ENCODE measurements around the gene GEMIN7. TPM values are rescaled to one million over a fixed set of nuclear protein-coding genes. Genes with fewer than 3 reads are reported as not detected.

Gene GEMIN7
- total and polyA plus RNA-seq, 2 experiments from 2014 or later = 49.6 to 90.5 TPM

DNA sequence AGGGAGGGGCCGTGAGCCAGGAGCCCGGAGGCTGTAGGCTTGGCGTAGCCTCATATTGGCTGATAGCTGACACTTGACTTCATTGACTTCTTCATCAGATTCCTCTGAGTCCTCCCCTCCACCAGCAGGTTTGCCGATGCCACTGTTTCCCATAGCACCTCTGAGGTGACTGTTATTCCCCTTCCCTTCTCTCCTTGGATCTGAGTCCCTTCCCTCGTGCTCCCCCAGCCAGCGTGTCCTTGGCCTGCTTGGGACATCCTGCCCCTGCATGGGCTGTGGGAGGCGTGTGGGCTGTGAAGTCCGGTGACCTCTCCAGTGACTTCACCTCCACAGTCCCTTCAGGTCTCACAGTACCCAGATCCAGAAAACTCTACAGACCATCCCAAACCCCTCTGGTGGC lies 22.7 kb downstream of the GEMIN7 start:
- H3K4me1 Mint-ChIP-seq = peaks cover 70% of the 10 kb centered on the region

More for the DNA sequence above, 22.7 kb downstream of the GEMIN7 start:
- H3K4me3 ChIP-seq = no peak overlapping the region
- no peak overlapping the region for H3K27ac Mint-ChIP-seq
- ATAC-seq (no peak), DNase-seq (ENCODE audit: low spot score) (no peak)
- H3K4me3 Mint-ChIP-seq = no peak overlapping the region
- H4K20me1 ChIP-seq (replicated peaks; ENCODE audit: insufficient read depth) = peaks cover 60% of the 10 kb centered on the region
- TF ChIP-seq STAT1 (IDR thresholded peaks at IDR 0.05; ENCODE audit: unreplicated experiment) = no peak
- no peak for TF ChIP-seq EZH2phosphoT487 (IDR thresholded peaks at IDR 0.05; ENCODE audit: unreplicated experiment)
- TF ChIP-seq POLR2AphosphoS5 (IDR thresholded peaks at IDR 0.05; ENCODE audit: low read depth) = no peak
- TF ChIP-seq, protein P1, sequence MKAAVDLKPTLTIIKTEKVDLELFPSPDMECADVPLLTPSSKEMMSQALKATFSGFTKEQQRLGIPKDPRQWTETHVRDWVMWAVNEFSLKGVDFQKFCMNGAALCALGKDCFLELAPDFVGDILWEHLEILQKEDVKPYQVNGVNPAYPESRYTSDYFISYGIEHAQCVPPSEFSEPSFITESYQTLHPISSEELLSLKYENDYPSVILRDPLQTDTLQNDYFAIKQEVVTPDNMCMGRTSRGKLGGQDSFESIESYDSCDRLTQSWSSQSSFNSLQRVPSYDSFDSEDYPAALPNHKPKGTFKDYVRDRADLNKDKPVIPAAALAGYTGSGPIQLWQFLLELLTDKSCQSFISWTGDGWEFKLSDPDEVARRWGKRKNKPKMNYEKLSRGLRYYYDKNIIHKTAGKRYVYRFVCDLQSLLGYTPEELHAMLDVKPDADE (IDR thresholded peaks at IDR 0.05) = no peak
- TF ChIP-seq, protein P2, sequence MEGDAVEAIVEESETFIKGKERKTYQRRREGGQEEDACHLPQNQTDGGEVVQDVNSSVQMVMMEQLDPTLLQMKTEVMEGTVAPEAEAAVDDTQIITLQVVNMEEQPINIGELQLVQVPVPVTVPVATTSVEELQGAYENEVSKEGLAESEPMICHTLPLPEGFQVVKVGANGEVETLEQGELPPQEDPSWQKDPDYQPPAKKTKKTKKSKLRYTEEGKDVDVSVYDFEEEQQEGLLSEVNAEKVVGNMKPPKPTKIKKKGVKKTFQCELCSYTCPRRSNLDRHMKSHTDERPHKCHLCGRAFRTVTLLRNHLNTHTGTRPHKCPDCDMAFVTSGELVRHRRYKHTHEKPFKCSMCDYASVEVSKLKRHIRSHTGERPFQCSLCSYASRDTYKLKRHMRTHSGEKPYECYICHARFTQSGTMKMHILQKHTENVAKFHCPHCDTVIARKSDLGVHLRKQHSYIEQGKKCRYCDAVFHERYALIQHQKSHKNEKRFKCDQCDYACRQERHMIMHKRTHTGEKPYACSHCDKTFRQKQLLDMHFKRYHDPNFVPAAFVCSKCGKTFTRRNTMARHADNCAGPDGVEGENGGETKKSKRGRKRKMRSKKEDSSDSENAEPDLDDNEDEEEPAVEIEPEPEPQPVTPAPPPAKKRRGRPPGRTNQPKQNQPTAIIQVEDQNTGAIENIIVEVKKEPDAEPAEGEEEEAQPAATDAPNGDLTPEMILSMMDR (conservative IDR thresholded peaks at IDR 0.05; ENCODE audit: low read depth in 2 of 2) = no peak
- no peak for TF ChIP-seq CREB1 (CRISPR knock-in tag; IDR thresholded peaks at IDR 0.05; ENCODE audit: low read depth)
- no peak for TF ChIP-seq NANOG (IDR thresholded peaks at IDR 0.05; ENCODE audit: borderline replicate concordance)
- TF ChIP-seq, protein P3, sequence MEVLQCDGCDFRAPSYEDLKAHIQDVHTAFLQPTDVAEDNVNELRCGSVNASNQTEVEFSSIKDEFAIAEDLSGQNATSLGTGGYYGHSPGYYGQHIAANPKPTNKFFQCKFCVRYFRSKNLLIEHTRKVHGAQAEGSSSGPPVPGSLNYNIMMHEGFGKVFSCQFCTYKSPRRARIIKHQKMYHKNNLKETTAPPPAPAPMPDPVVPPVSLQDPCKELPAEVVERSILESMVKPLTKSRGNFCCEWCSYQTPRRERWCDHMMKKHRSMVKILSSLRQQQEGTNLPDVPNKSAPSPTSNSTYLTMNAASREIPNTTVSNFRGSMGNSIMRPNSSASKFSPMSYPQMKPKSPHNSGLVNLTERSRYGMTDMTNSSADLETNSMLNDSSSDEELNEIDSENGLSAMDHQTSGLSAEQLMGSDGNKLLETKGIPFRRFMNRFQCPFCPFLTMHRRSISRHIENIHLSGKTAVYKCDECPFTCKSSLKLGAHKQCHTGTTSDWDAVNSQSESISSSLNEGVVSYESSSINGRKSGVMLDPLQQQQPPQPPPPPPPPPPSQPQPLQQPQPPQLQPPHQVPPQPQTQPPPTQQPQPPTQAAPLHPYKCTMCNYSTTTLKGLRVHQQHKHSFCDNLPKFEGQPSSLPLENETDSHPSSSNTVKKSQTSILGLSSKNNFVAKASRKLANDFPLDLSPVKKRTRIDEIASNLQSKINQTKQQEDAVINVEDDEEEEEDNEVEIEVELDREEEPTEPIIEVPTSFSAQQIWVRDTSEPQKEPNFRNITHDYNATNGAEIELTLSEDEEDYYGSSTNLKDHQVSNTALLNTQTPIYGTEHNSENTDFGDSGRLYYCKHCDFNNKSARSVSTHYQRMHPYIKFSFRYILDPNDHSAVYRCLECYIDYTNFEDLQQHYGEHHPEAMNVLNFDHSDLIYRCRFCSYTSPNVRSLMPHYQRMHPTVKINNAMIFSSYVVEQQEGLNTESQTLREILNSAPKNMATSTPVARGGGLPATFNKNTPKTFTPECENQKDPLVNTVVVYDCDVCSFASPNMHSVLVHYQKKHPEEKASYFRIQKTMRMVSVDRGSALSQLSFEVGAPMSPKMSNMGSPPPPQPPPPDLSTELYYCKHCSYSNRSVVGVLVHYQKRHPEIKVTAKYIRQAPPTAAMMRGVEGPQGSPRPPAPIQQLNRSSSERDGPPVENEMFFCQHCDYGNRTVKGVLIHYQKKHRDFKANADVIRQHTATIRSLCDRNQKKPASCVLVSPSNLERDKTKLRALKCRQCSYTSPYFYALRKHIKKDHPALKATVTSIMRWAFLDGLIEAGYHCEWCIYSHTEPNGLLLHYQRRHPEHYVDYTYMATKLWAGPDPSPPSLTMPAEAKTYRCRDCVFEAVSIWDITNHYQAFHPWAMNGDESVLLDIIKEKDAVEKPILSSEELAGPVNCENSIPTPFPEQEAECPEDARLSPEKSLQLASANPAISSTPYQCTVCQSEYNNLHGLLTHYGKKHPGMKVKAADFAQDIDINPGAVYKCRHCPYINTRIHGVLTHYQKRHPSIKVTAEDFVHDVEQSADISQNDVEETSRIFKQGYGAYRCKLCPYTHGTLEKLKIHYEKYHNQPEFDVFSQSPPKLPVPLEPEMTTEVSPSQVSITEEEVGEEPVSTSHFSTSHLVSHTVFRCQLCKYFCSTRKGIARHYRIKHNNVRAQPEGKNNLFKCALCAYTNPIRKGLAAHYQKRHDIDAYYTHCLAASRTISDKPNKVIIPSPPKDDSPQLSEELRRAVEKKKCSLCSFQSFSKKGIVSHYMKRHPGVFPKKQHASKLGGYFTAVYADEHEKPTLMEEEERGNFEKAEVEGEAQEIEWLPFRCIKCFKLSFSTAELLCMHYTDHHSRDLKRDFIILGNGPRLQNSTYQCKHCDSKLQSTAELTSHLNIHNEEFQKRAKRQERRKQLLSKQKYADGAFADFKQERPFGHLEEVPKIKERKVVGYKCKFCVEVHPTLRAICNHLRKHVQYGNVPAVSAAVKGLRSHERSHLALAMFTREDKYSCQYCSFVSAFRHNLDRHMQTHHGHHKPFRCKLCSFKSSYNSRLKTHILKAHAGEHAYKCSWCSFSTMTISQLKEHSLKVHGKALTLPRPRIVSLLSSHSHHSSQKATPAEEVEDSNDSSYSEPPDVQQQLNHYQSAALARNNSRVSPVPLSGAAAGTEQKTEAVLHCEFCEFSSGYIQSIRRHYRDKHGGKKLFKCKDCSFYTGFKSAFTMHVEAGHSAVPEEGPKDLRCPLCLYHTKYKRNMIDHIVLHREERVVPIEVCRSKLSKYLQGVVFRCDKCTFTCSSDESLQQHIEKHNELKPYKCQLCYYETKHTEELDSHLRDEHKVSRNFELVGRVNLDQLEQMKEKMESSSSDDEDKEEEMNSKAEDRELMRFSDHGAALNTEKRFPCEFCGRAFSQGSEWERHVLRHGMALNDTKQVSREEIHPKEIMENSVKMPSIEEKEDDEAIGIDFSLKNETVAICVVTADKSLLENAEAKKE (CRISPR knock-in tag; IDR thresholded peaks at IDR 0.05) = no peak
- no peak for TF ChIP-seq ZNF331 (CRISPR knock-in tag; IDR thresholded peaks at IDR 0.05; ENCODE audit: low read depth)
- no peak for TF ChIP-seq EZH2 (IDR thresholded peaks at IDR 0.05; ENCODE audit: low read depth, unreplicated experiment)
- no peak for TF ChIP-seq JUNB (IDR thresholded peaks at IDR 0.05; ENCODE audit: unreplicated experiment)
- no peak for TF ChIP-seq ZNF114 (CRISPR knock-in tag; IDR thresholded peaks at IDR 0.05)
- TF ChIP-seq, protein P4, sequence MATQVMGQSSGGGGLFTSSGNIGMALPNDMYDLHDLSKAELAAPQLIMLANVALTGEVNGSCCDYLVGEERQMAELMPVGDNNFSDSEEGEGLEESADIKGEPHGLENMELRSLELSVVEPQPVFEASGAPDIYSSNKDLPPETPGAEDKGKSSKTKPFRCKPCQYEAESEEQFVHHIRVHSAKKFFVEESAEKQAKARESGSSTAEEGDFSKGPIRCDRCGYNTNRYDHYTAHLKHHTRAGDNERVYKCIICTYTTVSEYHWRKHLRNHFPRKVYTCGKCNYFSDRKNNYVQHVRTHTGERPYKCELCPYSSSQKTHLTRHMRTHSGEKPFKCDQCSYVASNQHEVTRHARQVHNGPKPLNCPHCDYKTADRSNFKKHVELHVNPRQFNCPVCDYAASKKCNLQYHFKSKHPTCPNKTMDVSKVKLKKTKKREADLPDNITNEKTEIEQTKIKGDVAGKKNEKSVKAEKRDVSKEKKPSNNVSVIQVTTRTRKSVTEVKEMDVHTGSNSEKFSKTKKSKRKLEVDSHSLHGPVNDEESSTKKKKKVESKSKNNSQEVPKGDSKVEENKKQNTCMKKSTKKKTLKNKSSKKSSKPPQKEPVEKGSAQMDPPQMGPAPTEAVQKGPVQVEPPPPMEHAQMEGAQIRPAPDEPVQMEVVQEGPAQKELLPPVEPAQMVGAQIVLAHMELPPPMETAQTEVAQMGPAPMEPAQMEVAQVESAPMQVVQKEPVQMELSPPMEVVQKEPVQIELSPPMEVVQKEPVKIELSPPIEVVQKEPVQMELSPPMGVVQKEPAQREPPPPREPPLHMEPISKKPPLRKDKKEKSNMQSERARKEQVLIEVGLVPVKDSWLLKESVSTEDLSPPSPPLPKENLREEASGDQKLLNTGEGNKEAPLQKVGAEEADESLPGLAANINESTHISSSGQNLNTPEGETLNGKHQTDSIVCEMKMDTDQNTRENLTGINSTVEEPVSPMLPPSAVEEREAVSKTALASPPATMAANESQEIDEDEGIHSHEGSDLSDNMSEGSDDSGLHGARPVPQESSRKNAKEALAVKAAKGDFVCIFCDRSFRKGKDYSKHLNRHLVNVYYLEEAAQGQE (IDR thresholded peaks at IDR 0.05; ENCODE audit: unreplicated experiment) = no peak
- no peak overlapping the region for H3K27ac ChIP-seq (ENCODE audit: low read depth)
- no peak overlapping the region for H3K4me2 ChIP-seq
- no peak overlapping the region for H2AFZ ChIP-seq
- H3K27me3 ChIP-seq (ENCODE audit: insufficient read depth) = no peaks in the 10 kb centered on the region
- H3K27me3 Mint-ChIP-seq (ENCODE audit: insufficient read depth, low read depth, poor library complexity) = peaks cover 9% of the 10 kb centered on the region
- peaks cover 95% of the 10 kb centered on the region for H3K79me2 ChIP-seq (replicated peaks; ENCODE audit: insufficient read depth)
- no peaks in the 10 kb centered on the region for H3K9me3 Mint-ChIP-seq
- H3K9me2 ChIP-seq (ENCODE audit: insufficient read depth) = no peaks in the 10 kb centered on the region
- H3K36me3 ChIP-seq (ENCODE audit: insufficient read depth) = no peaks in the 10 kb centered on the region
- peaks cover 17% of the 10 kb centered on the region; the same call in 1 of the 2 replicates for H3K4me1 ChIP-seq (ENCODE audit: insufficient read depth)
- peaks cover 4% of the 10 kb centered on the region; the same call in 2 of the 3 replicates for H3K36me3 Mint-ChIP-seq (ENCODE audit: low read depth)
- no peaks in the 10 kb centered on the region for H3F3A ChIP-seq (replicated peaks; ENCODE audit: low read depth)

Data from GM23338 (cell line).